Measurements from ENCODE around the gene PDE4D.

GRCh38 chr5:59016925-59017324 lies 876.6 kb downstream of the PDE4D start:
- TF ChIP-seq CTCF (IDR thresholded peaks at IDR 0.05) (no peak), POLR2A (IDR thresholded peaks at IDR 0.05) (no peak)

Data from right lobe of liver (tissue), 4 donors.